Endothelial cell of umbilical vein (primary cell): Measurements from ENCODE around the gene GRM8. TPM values are rescaled to one million over a fixed set of nuclear protein-coding genes. Genes with fewer than 3 reads are reported as not detected.

ENCODE experiments used
- BruUV-seq: library from RNA; stranded (reverse); fragments of 400-500 nt; replicated peaks from 2 replicates; lab custom pipeline; 2021; lab: Mats Ljungman, UMichigan
- CTCF ChIA-PET: fragments of 300-600, 350-600 bp; sonication (Branson Sonifier 250); formaldehyde crosslinking; loops from one replicate; lab custom pipeline; 2021; ENCODE audit warnings: antibody characterized with exemption, inconsistent platforms; lab: Charles Lee
- POLR2A ChIA-PET: fragments of 300-600, 350-600 bp; sonication (Branson Sonifier 250); formaldehyde crosslinking; loops from one replicate; lab custom pipeline; 2021; ENCODE audit warnings: antibody characterized with exemption, inconsistent platforms; lab: Charles Lee
- DNase-seq: peaks from one replicate; pipeline ENCODE4 v3.0.0-alpha.2; 2011; ENCODE audit warnings: low read depth, low spot score
- FAIRE-seq: peaks from 2 replicates; lab custom pipeline; 2011; peaks lifted over from hg19 to GRCh38; lab: Jason Lieb, UNC
- H2AFZ ChIP-seq: 2 replicates; pipeline ENCODE4 v1.6.0; 2012; ENCODE audit warnings: low read depth, low read length, control low read depth, inconsistent platforms
- H3K27ac ChIP-seq: 2 replicates; pipeline ENCODE4 v1.5.1; 2011; ENCODE audit warnings: low read depth, mild to moderate bottlenecking, control low read depth, low read length, moderate library complexity; ENCODE audit not compliant: insufficient read depth
- H3K27me3 ChIP-seq, 2 experiments: 2 replicates each; pipeline versions ENCODE4 v1.6.0 to v1.6.1; 2011; ENCODE audit warnings: low read length in 2 of 2, mixed read lengths in 1 of 2; ENCODE audit not compliant: control insufficient read depth in 2 of 2, insufficient read depth in 2 of 2
- H3K36me3 ChIP-seq, 2 experiments: 2 replicates in 1 of 2; 3 replicates in 1 of 2; pipeline ENCODE4 v1.5.1; 2011; ENCODE audit warnings: low read length in 2 of 2, mild to moderate bottlenecking in 1 of 2, moderate library complexity in 1 of 2; ENCODE audit not compliant: control insufficient read depth in 2 of 2, insufficient read depth in 2 of 2; ENCODE audit errors: extremely low read depth in 1 of 2
- H3K4me1 ChIP-seq: 3 replicates; pipeline ENCODE4 v1.5.1; 2011; ENCODE audit warnings: mild to moderate bottlenecking, low read length; ENCODE audit not compliant: control insufficient read depth, insufficient read depth; ENCODE audit errors: extremely low read depth
- H3K4me2 ChIP-seq: 2 replicates; pipeline ENCODE4 v1.6.1; 2011; ENCODE audit warnings: low read length, control low read depth, mixed read lengths; ENCODE audit not compliant: insufficient read depth
- H3K4me3 ChIP-seq, 3 experiments: fragments of 200-600 bp in 1 of 3; sonication (generic), shearing (Covaris generic) in 1 of 3; replicated peaks in 1 of 3; 2 replicates each; pipeline ENCODE4 v1.5.1; 2011 to 2016; ENCODE audit warnings: control low read depth in 3 of 3, low read length in 3 of 3, mild to moderate bottlenecking in 2 of 3, inconsistent platforms in 1 of 3, low read depth in 1 of 3, moderate library complexity in 1 of 3; ENCODE audit not compliant: insufficient read depth in 1 of 3
- H3K79me2 ChIP-seq: 2 replicates; pipeline ENCODE4 v1.6.0; 2012; ENCODE audit warnings: low read length, inconsistent platforms; ENCODE audit not compliant: control insufficient read depth, insufficient read depth
- H3K9ac ChIP-seq: replicated peaks from 2 replicates; pipeline ENCODE3; 2011; ENCODE audit warnings: low read length, control low read depth; ENCODE audit not compliant: insufficient read depth; ENCODE audit errors: extremely low read depth
- H3K9me1 ChIP-seq: replicated peaks from 3 replicates; pipeline ENCODE4 v1.6.0; 2011; ENCODE audit warnings: mild to moderate bottlenecking, low read length; ENCODE audit not compliant: control insufficient read depth, insufficient read depth; ENCODE audit errors: extremely low read depth
- H3K9me3 ChIP-seq: replicated peaks from 2 replicates; pipeline ENCODE4 v1.5.1; 2012; ENCODE audit warnings: low read length, inconsistent platforms; ENCODE audit not compliant: control insufficient read depth, insufficient read depth
- H4K20me1 ChIP-seq: replicated peaks from 2 replicates; pipeline ENCODE3; 2011; ENCODE audit warnings: mild to moderate bottlenecking, low read length; ENCODE audit not compliant: control insufficient read depth, insufficient read depth; ENCODE audit errors: extremely low read depth
- CTCF ChIP-seq, 2 donors: IDR thresholded peaks; 1 replicate in 1 of 2; 2 replicates in 1 of 2; pipeline ENCODE4 v1.5.1; 2011; ENCODE audit warnings: low read length in 2 of 2, mild to moderate bottlenecking in 2 of 2, moderate library complexity in 2 of 2, control low read depth in 1 of 2, inconsistent platforms in 1 of 2, low read depth in 1 of 2; ENCODE audit not compliant: insufficient read depth in 1 of 2; ENCODE audit errors: extremely low read depth in 1 of 2
- EZH2 ChIP-seq: IDR thresholded peaks from 2 replicates; pipeline ENCODE4 v1.6.1; 2012; ENCODE audit warnings: borderline replicate concordance, low read depth, mild to moderate bottlenecking, moderate library complexity, low read length, inconsistent platforms; ENCODE audit not compliant: severe bottlenecking
- FOS ChIP-seq: IDR thresholded peaks from 2 replicates; pipeline ENCODE4 v1.6.1; 2011; ENCODE audit warnings: mild to moderate bottlenecking, low read length, moderate library complexity, borderline replicate concordance; ENCODE audit not compliant: insufficient read depth
- GATA2 ChIP-seq: IDR thresholded peaks from 2 replicates; pipeline ENCODE4 v1.7.0; 2011; ENCODE audit warnings: low read depth, mild to moderate bottlenecking, moderate library complexity, mixed read lengths, low read length; ENCODE audit not compliant: insufficient read length, insufficient read depth
- JUN ChIP-seq: IDR thresholded peaks from 2 replicates; pipeline ENCODE4 v1.6.1; 2011; ENCODE audit warnings: borderline replicate concordance, low read depth; ENCODE audit not compliant: insufficient read length, insufficient read depth
- MAX ChIP-seq: IDR thresholded peaks from 2 replicates; pipeline ENCODE4 v1.6.1; 2011; ENCODE audit not compliant: insufficient read depth, insufficient read length
- MYC ChIP-seq: IDR thresholded peaks from one replicate; pipeline ENCODE4 v1.6.1; 2011; ENCODE audit warnings: mild to moderate bottlenecking, low read depth, low read length
- POLR2A ChIP-seq: IDR thresholded peaks from 2 replicates; pipeline ENCODE4 v1.6.1; 2012; ENCODE audit warnings: low read depth, mild to moderate bottlenecking, control low read depth, low read length
- POLR2AphosphoS5 ChIP-seq: IDR thresholded peaks from 2 replicates; pipeline ENCODE4 v1.6.1; 2012; ENCODE audit warnings: low read depth, mild to moderate bottlenecking, control low read depth, low read length, moderate library complexity; ENCODE audit not compliant: insufficient read depth
- dilution Hi-C: fragments of 300-500 bp; cut with MboI; formaldehyde crosslinking; loops from one replicate; pipeline ENCODE4 v1.15.0; 2019; ENCODE audit warnings: low sequenced_read_pairs; ENCODE audit not compliant: extremely low pct_ligation_motif_present
- intact Hi-C: fragments of 100-400 bp; cut with micrococcal nuclease; formaldehyde crosslinking; loops from one replicate; pipeline ENCODE4 v1.10.0; 2022
- polyA plus RNA-seq, 4 experiments: library from polyadenylated mRNA; depleted of rRNA in 3 of 4; stranded (reverse) in 3 of 4; unstranded in 1 of 4; fragments of >200 nt; gene quantifications; 2 replicates each; pipeline versions ENCODE4 v1.2.1 to v1.2.3, GENCODE V29; 2011 to 2012; ENCODE audit warnings: missing spikeins in 1 of 4
- total RNA-seq: library from RNA; stranded (reverse); gene quantifications from 2 replicates; pipeline ENCODE4 v1.2.3, GENCODE V29; 2021

GRM8 gene
- total and polyA plus RNA-seq, 2 donors (not counting 3 experiments of a cell fraction or from before 2014, with no cell fraction given) = not detected

DNA sequence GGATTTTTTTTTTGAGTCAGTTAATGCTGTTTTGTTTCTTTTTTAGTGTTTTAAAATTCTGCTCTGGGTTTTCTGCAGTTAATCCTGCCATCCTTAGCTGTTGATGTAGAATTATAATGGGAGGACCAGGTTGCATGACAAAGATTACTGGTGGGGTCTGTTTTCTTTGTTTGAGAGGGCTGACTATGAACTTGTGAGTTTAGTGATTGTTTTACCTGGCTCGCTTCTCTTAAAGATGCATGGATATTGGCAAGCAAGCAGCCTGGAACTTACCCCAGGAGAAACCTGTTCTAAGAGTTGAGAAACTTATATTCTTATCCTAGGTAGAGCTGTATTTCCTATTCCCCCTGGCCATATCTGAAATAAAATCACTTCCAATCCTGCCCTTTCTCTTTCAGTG, 727.8 kb downstream of the GRM8 start:
- Histone ChIP-seq H3K79me2 (no peaks in the 10 kb centered on the region), H3K9ac (no peak overlapping the region), H3K9me1 (no peaks in the 10 kb centered on the region), H3K4me3 (no peak overlapping the region), H2AFZ (no peak overlapping the region), H3K4me2 (no peak overlapping the region), H3K4me1 (no peaks in the 10 kb centered on the region), H3K27me3 (no peaks in the 10 kb centered on the region), H3K27ac (no peak overlapping the region), H4K20me1 (no peaks in the 10 kb centered on the region), H3K9me3 (no peaks in the 10 kb centered on the region), H3K36me3 (no peaks in the 10 kb centered on the region)
- no TSS peak for BruUV-seq
- FAIRE-seq (no peak), DNase-seq (no peak)
- dilution Hi-C loops (no loop called here), intact Hi-C loops (no loop called here)
- CTCF ChIA-PET = no interaction called here
- no peak for TF ChIP-seq CTCF (IDR thresholded peaks at IDR 0.05; ENCODE audit: extremely low read depth in 1 of 2, insufficient read depth in 1 of 2, low read depth in 1 of 2, low read length in 2 of 2)
- TF ChIP-seq FOS = no peak
- TF ChIP-seq GATA2 = no peak
- TF ChIP-seq MYC = no peak
- no peak for TF ChIP-seq MAX
- TF ChIP-seq EZH2 = no peak
- TF ChIP-seq JUN = no peak
- no peak for TF ChIP-seq POLR2AphosphoS5
- TF ChIP-seq POLR2A = no peak
- POLR2A ChIA-PET = no interaction called here
